CD4-positive, alpha-beta T cell treated with Interleukin-15 for 4 hours (primary cell): ENCODE results near the gene SLC12A6.

Experiments
- DNase-seq: peaks from one replicate; pipeline ENCODE4 v3.0.0-alpha.2; 2020; ENCODE audit warnings: low spot score

SLC12A6 gene

DNA sequence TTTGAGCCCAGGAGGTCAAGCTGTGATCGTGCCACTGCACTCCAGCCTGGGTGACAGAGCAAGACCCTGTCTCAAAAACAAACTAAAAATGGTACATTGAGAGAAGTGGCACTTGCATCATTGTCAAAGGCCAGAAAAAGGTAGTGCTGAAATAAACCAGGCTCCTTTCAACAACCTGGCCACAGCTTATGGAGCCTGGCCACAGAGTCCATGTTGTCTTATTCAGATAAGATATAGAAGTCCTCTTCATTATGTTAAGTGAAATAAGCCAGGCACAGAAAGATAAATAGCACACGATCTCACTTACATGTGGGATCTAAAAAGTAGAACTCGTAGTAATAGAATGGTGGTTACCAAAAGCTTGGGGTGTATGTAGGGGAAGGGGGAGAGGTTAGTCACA, 78.0 kb downstream of the SLC12A6 start:
- DNase-seq, result no peak

GRCh38 chr15:34258151-34258550, 79.4 kb downstream of the SLC12A6 start:
- DNase-seq, result no peak

- no peak for DNase-seq
These were observed 85.0 kb downstream of the SLC12A6 start for GRCh38 chr15:34252545-34252944.

DNA sequence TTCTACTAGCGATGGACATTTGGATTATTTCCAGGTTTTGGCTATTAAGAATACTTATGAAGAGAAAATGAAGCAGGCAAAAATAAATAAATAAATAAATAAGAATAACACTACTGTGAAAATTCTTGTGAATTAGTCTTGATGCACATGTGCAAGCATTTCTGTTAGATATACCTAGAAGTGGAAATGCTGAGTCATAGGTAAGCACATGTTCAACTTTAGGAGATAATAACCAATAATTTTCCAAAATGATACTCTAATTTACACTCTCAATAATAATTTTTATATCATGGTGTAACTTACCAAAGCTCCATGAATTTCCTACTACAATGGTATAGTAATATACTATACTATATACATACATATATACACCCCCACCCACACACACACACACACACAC, 89.4 kb downstream of the SLC12A6 start:
- no peak for DNase-seq

DNA sequence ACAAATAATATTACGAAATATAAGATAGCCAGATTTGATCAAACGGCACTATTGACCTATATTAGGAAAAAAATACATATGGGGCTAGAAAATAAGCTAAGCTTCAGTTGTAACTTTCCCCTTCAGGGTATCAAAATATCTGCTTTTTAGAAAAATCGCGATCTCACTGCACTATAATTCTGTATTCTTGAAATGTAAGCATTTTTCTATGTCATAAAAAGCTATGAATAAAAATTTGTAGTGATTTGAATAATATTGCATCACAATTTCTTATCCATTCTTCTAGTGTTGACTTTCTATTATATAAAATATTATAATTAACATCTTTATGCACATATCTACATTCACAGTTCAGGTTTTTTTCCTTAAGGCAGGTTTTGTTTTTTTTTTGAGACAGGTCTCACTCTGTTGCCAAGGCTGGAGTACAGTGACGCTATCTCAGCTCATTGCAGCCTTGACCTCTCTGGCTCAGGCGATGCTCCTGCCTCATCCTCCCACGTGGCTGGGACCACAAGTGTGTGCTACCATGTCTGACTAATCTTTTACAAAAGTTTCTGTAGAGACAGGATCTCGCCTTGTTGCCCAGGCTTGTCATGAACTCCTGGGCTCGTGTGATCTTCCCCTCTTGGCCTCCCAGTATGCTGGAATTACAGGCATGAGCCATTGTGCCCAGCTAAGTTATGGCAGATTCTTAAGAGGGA, 91.2 kb downstream of the SLC12A6 start:
- no peak for DNase-seq

DNA sequence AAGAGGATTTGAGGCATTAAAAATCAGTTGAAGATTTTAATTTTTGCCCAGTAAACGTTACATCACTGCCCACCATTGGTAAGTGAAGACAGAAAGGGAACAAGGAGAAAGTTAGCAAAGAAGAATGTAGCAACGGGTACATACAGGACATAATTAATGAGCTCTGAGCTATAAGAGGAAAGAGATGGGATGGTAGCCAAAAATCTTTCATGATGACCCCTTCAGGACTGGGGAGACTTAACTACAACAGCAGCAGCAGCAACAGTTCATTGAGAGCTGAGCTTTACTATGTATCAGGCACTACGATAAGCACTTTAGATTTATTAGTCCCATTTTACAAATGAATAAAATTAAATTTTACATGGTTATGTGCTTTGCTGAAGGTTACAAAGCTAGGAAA, 94.4 kb downstream of the SLC12A6 start:
- no peak for DNase-seq

DNA sequence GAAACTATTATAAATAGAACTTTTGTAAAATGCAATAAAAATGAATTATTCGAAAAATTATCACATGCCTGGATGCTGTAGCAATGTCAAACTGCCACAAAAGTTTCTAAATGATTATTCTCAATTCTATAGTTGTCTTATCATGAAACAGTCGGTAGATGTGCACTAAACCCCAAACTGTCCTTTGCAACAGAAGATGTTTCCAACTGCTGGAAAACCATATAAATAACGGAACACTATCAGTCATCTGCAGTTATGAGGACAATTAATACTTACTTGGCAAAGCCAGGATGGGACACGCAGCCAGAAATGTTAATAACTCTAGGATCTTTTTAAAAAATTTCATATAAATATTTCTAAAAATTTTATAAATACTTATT, 95.3 kb downstream of the SLC12A6 start:
- DNase-seq, result no peak

GRCh38 chr15:34241376-34242330, 95.9 kb downstream of the SLC12A6 start:
- peak; percentile 69 for DNase-seq

DNA sequence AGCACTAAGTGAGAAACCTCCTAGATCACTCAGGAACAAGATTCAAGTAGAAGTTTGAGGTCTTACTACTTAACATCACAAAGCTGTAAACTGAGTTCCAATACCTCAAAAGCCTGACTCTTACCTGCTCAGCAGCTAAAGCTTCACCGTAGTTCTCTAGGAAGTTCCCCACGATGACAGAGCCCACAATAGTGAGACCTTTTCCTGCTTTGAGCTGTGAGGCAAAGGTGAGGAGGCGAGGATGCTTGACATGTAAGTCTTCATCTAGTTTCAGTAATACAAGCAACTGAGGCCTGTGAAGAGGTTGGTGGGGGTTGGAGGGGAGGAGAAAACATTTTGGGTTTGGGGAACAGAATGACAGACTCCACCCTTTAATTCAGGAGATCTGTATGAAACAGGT, 97.0 kb downstream of the SLC12A6 start:
- no peak for DNase-seq

DNA sequence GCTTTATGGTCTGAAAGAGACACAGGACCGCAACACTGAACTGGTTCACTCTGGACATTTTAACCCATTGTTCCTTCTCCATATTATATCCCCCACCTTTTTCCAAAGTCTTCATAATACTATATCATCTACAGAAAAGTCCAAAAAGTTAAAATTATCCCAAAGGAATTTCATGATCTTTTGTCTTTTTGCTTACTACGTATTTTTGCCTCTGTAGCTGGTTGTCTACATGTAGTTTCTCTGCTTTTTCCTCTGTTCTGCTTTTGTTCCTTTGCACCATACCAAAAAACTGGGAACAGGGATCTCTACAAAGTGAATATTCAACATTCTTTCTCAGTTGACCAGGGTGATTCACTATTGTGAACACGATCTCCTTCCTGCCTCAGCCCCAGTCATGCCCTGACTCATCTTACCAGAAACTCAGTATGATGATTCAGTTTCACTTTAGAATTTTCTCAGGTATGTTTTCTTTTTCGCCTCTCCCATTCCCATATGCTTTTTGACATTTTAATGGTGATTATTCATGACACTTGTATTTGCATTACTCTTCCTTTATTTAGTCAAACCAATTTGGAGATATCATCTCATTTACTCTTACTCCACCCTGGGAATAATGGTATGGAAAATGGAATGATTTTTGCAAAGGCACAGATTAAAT, 98.3 kb downstream of the SLC12A6 start:
- DNase-seq, result peak; percentile 12

GRCh38 chr15:34233614-34234013, 104.0 kb downstream of the SLC12A6 start:
- DNase-seq, result no peak

GRCh38 chr15:34223904-34224596, 113.5 kb downstream of the SLC12A6 start:
- DNase-seq, result no peak

DNA sequence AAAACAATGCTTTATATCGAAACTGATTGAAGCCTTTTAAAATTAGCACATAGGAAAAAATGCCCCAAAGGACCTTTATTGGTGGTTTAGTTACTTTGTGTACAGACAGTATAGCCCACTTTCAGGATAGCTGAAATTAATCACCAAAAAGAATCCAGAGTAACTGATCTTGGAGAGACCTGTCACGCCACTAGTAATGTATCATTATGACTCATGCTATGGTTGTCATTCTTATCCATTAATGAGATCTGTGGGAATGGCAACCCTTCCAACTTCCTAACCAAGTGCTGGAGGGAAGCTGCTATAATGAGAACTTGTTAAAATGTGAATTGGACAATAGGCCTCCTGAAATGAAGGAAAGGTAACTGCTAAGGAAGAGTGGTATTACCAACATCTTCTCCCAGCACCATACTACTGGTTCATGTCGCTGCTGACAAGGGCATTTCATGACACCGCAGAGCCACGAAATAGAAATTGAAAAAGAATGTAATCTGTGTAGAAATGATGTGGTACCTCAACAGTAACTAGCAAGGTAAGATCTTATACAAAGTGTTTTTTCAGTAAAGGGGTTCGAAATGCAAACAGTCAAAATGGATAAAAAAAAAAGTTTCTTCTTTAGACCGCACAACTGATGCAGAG, 119.9 kb downstream of the SLC12A6 start:
- DNase-seq, result no peak

DNA sequence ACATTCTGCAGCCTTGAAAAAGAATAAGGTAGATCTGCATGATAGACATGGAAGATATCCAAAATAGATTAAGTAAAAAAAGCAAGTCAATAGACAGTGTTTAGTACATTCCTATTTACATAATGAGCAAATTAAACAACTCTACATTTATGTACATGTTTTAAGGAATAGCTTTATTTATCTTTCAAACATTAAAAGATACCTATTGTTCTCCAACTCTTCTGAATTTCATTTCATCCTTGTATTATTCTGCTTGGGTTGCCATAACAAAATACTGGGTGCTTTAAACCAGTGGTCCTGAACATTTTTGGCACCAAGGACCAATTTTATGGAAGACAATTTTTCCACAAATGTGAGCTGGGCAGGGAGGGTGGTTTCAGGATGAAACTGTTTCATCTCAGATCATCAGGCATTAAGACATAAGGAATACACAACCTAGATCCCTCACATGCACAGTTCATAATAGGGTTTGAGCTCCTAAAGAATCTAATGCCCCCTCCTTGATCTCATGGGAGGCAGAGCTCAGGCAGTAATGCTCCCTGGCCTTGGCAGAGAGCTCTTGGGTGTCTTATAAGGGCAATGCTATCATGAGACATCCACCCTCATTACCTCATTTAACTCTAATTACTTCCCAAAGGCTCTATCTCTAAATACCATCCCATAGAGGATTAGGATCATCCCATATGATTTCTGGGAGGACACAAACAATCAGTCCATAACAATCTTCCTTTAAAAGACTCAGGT, 120.9 kb downstream of the SLC12A6 start:
- DNase-seq, result no peak

DNA sequence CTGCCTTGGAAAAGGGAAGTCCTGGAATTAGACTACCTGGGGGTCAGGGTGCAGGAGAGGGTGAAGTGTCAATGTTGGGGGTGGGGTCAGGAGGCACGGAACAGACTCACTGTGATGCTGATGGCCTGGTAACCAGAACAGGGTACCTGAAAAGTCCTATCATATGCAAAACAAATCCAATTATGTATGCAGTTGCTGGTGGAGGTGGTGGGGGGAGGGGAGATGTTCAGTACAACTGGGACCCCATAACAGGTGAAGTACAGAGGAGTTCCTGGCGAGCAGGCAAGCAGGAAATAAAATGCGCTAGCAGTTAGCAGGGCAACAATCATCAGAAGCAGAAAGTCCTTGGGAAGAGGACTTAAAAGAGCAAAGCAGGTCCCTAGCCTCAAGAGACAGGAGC, 123.4 kb downstream of the SLC12A6 start:
- no peak for DNase-seq

GRCh38 chr15:34213690-34214089, 123.9 kb downstream of the SLC12A6 start:
- no peak for DNase-seq

GRCh38 chr15:34209421-34210282, 127.9 kb downstream of the SLC12A6 start, which contains the start of gene KATNBL1:
Gene KATNBL1 (minus strand): TSS chr15:34210096. CDS start chr15:34163676, 46,420 bp downstream.
- peak; percentile 96 for DNase-seq

DNA sequence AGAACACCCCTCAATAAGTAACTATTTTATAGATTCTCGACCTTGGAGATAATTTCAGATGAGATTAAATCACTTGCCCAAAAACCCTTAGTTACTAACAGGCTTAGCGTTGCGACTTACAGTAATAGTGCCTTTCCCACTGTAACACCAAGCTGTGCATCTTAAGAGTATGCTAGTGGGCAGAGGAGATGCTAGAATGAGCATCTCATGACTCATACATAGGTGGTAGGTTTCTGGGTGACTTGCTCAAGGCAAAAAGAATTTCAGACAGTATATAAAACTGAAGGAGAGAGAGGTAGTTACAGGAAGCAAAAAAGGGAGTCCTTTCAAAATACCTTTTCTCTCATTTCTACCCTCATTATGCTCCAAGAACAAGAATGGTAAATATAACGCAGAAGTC, 131.6 kb downstream of the SLC12A6 start:
- no peak for DNase-seq

DNA sequence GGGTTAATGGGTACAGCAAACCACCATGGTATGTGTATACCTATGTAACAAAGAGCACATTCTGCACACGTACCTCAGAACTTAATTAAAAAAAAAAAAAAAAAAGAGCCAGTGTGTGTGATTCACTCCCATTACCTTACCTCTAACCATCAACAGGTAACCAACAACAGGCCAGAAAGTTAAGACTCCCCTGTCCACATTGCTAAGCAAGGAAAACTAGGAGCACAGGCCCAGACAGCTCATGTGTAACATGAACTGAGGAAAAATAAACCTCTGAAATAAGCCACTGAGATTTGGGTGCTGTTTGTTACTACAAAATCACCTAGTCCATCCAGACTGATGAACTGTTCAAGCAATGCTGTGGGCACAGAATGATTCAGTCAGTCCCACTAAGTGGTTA, 133.6 kb downstream of the SLC12A6 start:
- DNase-seq, result no peak

DNA sequence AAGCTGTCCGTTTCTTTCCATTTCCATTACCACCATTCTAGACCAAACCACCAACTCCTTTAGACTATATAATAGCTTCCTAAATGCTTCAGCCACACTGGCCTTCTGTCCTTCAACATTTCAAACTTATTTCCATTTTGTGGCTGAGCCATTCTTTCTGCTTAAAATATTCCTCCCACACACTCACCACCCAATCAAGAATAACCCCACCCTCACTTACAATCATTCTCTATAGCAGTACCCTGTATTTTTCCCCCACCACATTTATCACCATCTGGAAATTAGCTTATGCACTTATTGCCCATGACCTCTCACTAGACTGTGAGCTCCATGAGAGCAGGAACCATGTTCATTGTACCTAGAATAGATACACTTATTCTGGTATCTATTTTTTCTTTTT, 134.3 kb downstream of the SLC12A6 start:
- no peak for DNase-seq
